Activated B cell treated with CpG ODN at 0.5 μM for 24 hours (primary cell): ENCODE measurements around the gene RERE. TPM values are rescaled to one million over a fixed set of nuclear protein-coding genes. Genes with fewer than 3 reads are reported as not detected.
A peak's percentile ranks its signal among the peaks of the same experiment; 100 is the strongest.

Experiments
- ATAC-seq: fragments of 200-7000 bp; cut with Tn5 transposase; one replicate; pipeline ENCODE4 v1.10.0; 2021; ENCODE audit warnings: low read depth, mild to moderate bottlenecking, moderate library complexity
- CTCF ChIA-PET: fragments of 350-600 bp; sonication (Branson Sonifier 250); formaldehyde crosslinking; loops from one replicate; lab custom pipeline; 2021; ENCODE audit warnings: antibody characterized with exemption; lab: Charles Lee
- POLR2A ChIA-PET: fragments of 350-600 bp; sonication (Branson Sonifier 250); formaldehyde crosslinking; loops from one replicate; lab custom pipeline; 2021; ENCODE audit warnings: antibody characterized with exemption; lab: Charles Lee
- DNase-seq: peaks from one replicate; pipeline ENCODE4 v3.0.0; 2022
- H3K27ac Mint-ChIP-seq: one replicate; pipeline ENCODE4 v1.8.0; 2020; ENCODE audit warnings: mixed read lengths
- H3K27me3 Mint-ChIP-seq: one replicate; pipeline ENCODE4 v1.8.0; 2021; ENCODE audit warnings: mixed read lengths
- H3K36me3 Mint-ChIP-seq: one replicate; pipeline ENCODE4 v1.8.0; 2021; ENCODE audit warnings: low read depth, mixed read lengths
- H3K4me1 Mint-ChIP-seq: one replicate; pipeline ENCODE4 v1.8.0; 2021; ENCODE audit warnings: mixed read lengths
- H3K4me3 Mint-ChIP-seq: one replicate; pipeline ENCODE4 v1.8.0; 2020; ENCODE audit warnings: mild to moderate bottlenecking, mixed read lengths
- H3K9me3 Mint-ChIP-seq: one replicate; pipeline ENCODE4 v1.8.0; 2020; ENCODE audit warnings: mixed read lengths
- intact Hi-C: fragments of 100-400 bp; cut with micrococcal nuclease; formaldehyde crosslinking; loops from one replicate; pipeline ENCODE4 v1.15.1; 2024
- total RNA-seq: library from RNA; stranded (reverse); gene quantifications from 2 replicates; pipeline ENCODE4 v1.2.3, GENCODE V29; 2022
- TF ChIP-seq, protein P1 (sequence below): fragments of 200-600 bp; IDR thresholded peaks from one replicate; pipeline ENCODE4 v1.8.0; 2022; ENCODE audit warnings: antibody characterized with exemption, mild to moderate bottlenecking

Gene RERE
- total RNA-seq, 1 donor from 2014 or later, result 98.8 TPM

DNA sequence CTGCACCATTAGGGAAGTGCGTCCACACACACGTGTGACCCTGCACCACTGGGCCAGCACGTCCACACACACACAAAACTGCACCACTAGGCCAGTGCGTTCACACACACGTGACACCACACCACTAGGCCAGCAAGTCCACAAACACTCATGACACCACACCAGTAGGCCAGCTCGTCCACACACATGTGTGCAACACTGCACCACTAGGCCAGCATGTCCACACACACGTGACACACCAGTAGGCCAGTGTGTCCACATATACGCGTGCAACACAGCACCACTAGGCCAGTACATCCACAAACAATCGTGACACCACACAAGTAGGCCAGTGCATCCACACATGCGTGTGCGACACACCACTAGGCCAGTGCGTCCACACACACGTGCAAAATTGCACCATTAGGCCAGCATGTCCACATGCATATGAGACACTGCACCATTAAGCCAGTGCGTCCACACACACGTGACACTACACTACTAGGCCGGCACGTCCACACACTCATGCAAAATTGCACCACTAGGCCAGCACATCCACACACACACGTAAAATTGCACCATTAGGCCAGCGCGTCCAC is 264.5 kb downstream of the RERE start:
- intact Hi-C loops, result no loop called here
- ChIA-PET CTCF (interaction anchor here (1.1 to 1.5 kb wide), 2 partner anchors 8 to 296 kb away, joined by 3 to 4 read pairs; no protein-coding TSS in a partner anchor), POLR2A (interaction anchor here (1.2 kb wide), 1 partner anchor 28 kb away, joined by 3 read pairs; no protein-coding TSS in a partner anchor)

DNA sequence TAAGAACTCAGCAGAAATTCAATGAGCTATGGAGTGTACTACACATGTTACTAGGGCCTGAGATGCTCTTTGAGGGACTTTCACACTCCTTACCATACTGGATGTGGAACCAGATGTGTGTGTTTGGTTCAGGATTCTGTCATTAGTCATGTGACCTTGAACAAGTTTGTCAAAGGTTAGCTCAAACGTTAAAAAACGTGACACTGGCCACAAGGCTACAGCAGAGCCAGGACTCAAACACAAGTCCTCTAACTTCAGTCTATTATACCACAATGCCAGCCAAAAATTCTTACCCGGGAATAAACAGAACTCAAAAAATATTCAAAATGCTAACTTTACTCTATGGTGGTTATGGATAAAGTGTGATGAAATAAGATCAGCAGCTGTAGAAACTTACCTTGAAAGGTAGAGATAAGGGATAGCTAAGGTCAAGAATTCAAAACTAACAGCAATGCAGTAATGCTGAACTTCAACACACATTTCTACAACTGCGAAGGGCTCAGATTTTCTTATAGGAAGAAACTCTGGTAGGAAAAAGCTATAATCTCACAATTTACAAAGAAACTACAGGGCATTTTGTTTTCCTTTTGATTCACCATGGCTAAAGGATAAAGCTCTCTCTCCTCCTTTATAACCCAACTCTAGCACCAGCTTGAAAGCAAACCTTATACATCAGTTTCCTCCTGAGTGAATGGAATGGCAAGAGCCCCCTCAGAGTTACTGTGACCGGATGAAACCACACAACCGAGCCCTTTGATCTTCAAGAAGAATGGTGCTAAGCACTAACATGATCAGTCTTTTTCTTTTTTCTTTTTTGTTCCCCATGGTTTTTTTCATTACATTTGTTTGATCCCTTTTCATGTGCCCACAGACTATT is 265.6 kb downstream of the RERE start:
- Mint-ChIP-seq H3K27me3 (no peaks in the 10 kb centered on the region), H3K4me1 (peaks cover 2% of the 10 kb centered on the region), H3K27ac (no peak overlapping the region), H3K9me3 (no peaks in the 10 kb centered on the region), H3K36me3 (peaks cover 57% of the 10 kb centered on the region), H3K4me3 (no peak overlapping the region)
- ATAC-seq, result no peak
- CTCF ChIA-PET, result interaction anchor here (1.0 to 1.2 kb wide), 3 partner anchors 9 to 297 kb away, joined by 3 to 4 read pairs (median 4); no protein-coding TSS in a partner anchor
- POLR2A ChIA-PET, result no interaction called here
- intact Hi-C loops, result no loop called here
- DNase-seq, result no peak
- TF ChIP-seq, protein P1, sequence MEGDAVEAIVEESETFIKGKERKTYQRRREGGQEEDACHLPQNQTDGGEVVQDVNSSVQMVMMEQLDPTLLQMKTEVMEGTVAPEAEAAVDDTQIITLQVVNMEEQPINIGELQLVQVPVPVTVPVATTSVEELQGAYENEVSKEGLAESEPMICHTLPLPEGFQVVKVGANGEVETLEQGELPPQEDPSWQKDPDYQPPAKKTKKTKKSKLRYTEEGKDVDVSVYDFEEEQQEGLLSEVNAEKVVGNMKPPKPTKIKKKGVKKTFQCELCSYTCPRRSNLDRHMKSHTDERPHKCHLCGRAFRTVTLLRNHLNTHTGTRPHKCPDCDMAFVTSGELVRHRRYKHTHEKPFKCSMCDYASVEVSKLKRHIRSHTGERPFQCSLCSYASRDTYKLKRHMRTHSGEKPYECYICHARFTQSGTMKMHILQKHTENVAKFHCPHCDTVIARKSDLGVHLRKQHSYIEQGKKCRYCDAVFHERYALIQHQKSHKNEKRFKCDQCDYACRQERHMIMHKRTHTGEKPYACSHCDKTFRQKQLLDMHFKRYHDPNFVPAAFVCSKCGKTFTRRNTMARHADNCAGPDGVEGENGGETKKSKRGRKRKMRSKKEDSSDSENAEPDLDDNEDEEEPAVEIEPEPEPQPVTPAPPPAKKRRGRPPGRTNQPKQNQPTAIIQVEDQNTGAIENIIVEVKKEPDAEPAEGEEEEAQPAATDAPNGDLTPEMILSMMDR, result no peak

More for the DNA sequence above, 264.5 kb downstream of the RERE start:
- Mint-ChIP-seq H3K4me1 (peaks cover 2% of the 10 kb centered on the region), H3K9me3 (no peaks in the 10 kb centered on the region), H3K4me3 (no peak overlapping the region), H3K27ac (no peak overlapping the region), H3K36me3 (peaks cover 53% of the 10 kb centered on the region), H3K27me3 (no peaks in the 10 kb centered on the region)
- TF ChIP-seq, protein P1, result no peak
- ATAC-seq, result no peak
- no peak for DNase-seq

DNA sequence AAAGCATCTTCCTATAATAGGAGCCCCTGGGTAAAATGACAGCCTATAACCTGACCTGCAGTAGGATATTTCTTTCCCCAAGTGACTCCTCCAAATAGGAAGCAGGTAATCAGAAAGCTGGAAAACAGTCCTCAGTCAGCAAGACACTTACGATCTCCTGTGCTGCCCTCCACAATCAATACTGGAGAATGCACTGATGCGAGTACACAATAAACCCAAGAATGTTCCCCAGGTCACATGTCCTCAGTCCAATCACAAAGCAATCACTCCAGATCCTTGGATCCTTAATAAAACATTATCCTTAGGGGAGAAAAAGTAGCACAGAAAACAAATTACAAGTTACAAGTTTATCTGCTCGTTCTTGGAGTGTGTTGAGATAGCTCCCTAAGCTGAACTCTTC is 266.4 kb downstream of the RERE start:
- ATAC-seq (no peak), DNase-seq (no peak)
- CTCF ChIA-PET, result interaction anchor here (1.2 kb wide), 1 partner anchor 142 kb away, joined by 3 read pairs; no protein-coding TSS in a partner anchor
- intact Hi-C loops, result no loop called here
- no peaks in the 10 kb centered on the region for H3K9me3 Mint-ChIP-seq
- POLR2A ChIA-PET, result no interaction called here
- no peaks in the 10 kb centered on the region for H3K27me3 Mint-ChIP-seq
- H3K4me1 Mint-ChIP-seq, result peaks cover 6% of the 10 kb centered on the region
- no peak overlapping the region for H3K27ac Mint-ChIP-seq
- H3K36me3 Mint-ChIP-seq, result peaks cover 53% of the 10 kb centered on the region
- TF ChIP-seq, protein P1, result no peak
- H3K4me3 Mint-ChIP-seq, result no peak overlapping the region

DNA sequence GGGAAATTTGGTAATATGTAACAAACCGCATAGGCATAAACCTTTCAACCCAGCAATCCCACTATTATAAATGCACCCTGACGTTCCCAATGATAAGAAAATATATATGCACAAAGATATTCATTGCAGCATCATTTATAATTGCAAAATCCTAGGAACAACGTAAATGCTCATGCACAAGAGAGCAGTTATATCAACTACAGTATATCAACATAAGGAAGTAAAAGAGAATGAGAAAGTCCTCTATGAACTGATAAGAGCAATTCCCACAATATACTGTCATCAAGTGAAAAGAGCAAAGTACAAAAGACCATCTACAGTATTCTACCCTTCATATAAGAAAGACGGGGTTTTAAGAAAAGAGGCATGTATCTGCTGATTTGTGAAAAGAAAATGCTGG is 269.6 kb downstream of the RERE start:
- intact Hi-C loops, result loop anchor here (5.0 kb wide), 1 partner anchor 140 kb away; no protein-coding TSS in a partner anchor
- TF ChIP-seq, protein P1, result no peak

DNA sequence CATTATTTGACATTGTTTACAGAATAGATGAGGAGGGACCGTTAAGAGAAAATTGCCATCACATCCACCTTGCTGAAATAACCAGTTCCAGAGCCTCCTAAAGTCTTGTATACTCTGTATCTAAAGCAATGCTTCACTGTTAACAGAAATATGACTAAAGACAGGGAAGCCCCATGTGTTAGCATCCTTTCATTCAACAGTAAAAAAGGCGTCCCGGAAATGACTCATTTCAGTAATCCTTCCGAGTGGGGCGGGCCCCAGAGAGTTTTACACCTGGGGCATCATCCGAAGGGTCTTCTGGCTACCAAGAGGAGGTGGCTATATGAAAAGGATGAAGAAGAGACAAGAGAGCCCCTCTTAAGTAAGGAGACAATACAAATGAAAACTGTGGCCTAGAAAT is 272.4 kb downstream of the RERE start:
- peak; percentile 56 for ATAC-seq
- CTCF ChIA-PET, result no interaction called here
- H3K36me3 Mint-ChIP-seq, result peaks cover 49% of the 10 kb centered on the region
- intact Hi-C loops, result loop anchor here (5.0 kb wide), 1 partner anchor 138 kb away; no protein-coding TSS in a partner anchor
- no peaks in the 10 kb centered on the region for H3K27me3 Mint-ChIP-seq
- POLR2A ChIA-PET, result interaction anchor here (0.7 kb wide), 1 partner anchor 125 kb away, joined by 3 read pairs; no protein-coding TSS in a partner anchor
- TF ChIP-seq, protein P1, result no peak
- DNase-seq, result no peak
- H3K27ac Mint-ChIP-seq, result peak overlapping the region; percentile 25
- H3K9me3 Mint-ChIP-seq, result peaks cover 2% of the 10 kb centered on the region
- no peak overlapping the region for H3K4me3 Mint-ChIP-seq
- peaks cover 27% of the 10 kb centered on the region for H3K4me1 Mint-ChIP-seq

More for the DNA sequence above, 269.6 kb downstream of the RERE start:
- POLR2A ChIA-PET, result no interaction called here
- Mint-ChIP-seq H3K27me3 (no peaks in the 10 kb centered on the region), H3K4me3 (no peak overlapping the region), H3K4me1 (peaks cover 16% of the 10 kb centered on the region), H3K27ac (no peak overlapping the region), H3K36me3 (peaks cover 50% of the 10 kb centered on the region), H3K9me3 (peaks cover 2% of the 10 kb centered on the region)
- CTCF ChIA-PET, result no interaction called here
- ATAC-seq, result no peak
- no peak for DNase-seq
